ENCODE data around the gene HNRNPM.

The HNRNPM gene

DNA sequence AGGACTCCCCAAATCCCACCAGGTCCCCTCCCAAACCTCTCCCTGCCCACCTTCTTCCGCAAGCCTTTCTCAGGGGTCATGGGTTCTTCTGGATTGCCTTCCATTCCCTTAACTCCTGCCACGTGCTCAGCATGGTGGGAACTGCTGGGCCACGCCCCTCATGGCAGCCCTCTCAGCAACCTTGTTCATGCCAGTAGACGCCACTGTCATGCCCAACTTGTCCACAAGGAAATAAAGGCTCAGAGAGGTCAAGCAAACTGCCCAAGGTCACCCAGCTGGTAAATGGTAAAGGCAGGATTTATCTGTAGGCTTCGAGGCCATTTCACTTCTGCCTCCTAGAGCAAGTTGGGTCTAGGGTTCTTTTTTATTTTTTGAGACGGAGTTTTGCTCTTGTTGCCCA lies 46.8 kb downstream of the HNRNPM start:
- Histone ChIP-seq H3K4me1 (ENCODE audit: control insufficient read depth, insufficient read depth, low read length, poor library complexity, severe bottlenecking) (peaks cover 14% of the 10 kb centered on the region), H3K4me3 (ENCODE audit: insufficient read depth, low read depth, low read length, poor library complexity, severe bottlenecking) (no peak overlapping the region), H3K9me3 (ENCODE audit: control insufficient read depth, low read length) (no peaks in the 10 kb centered on the region), H3K27me3 (replicated peaks; ENCODE audit: control insufficient read depth, insufficient read depth, low read length, poor library complexity, severe bottlenecking) (no peaks in the 10 kb centered on the region), H3K27ac (ENCODE audit: insufficient read depth, low read length, poor library complexity, severe bottlenecking) (no peak overlapping the region), H3K36me3 (ENCODE audit: control insufficient read depth, insufficient read depth, low read length) (peaks cover 26% of the 10 kb centered on the region)
- no peak for DNase-seq

DNA sequence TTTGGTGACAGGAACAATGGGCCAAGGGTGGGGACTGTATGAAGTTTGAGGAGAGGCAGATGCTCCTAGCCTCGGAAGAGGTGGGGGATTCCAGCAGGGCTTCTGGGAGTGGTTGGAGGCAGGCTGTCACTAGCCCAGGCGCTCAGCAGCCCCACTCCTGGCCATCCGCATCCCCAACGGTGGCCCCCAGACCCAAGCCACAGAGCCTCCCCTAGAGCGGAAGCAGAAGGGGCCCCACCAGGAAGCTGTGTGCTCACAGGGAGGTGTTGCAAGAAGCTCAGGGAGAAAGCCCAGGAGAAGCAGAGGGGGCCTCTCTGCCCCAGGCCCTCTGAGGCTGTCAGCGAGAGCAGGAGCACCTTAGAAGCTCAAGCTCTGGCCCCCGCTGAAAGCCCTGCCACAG lies 49.4 kb downstream of the HNRNPM start:
- H3K9me3 ChIP-seq (ENCODE audit: control insufficient read depth, low read length), result no peaks in the 10 kb centered on the region
- H3K4me3 ChIP-seq (ENCODE audit: insufficient read depth, low read depth, low read length, poor library complexity, severe bottlenecking), result no peak overlapping the region
- no peak for DNase-seq
- H3K27ac ChIP-seq (ENCODE audit: insufficient read depth, low read length, poor library complexity, severe bottlenecking), result no peak overlapping the region
- H3K36me3 ChIP-seq (ENCODE audit: control insufficient read depth, insufficient read depth, low read length), result peaks cover 4% of the 10 kb centered on the region
- peaks cover 4% of the 10 kb centered on the region for H3K4me1 ChIP-seq (ENCODE audit: control insufficient read depth, insufficient read depth, low read length, poor library complexity, severe bottlenecking)
- no peaks in the 10 kb centered on the region for H3K27me3 ChIP-seq (replicated peaks; ENCODE audit: control insufficient read depth, insufficient read depth, low read length, poor library complexity, severe bottlenecking)

DNA sequence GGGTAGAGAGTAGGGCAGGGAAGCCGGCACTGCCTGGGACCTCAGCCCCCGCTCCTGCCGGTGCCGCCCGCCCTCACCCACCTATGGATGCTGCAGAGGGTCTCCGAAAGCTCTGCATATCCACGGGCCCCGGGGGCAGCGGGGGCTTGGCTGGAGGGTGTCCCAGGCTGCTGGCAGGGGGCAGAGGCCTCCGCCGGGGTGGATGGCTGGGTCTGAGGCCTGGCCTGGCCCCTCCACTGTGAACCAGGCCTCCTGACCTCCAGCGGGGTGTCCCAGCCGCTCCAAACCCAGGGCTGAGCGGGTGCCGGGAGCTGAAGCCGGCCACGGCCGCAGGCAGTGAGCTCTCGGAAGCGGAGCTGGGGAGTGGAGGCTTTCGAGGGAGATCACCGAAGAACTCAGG lies 53.5 kb downstream of the HNRNPM start:
- DNase-seq, result no peak
- H3K4me3 ChIP-seq (ENCODE audit: insufficient read depth, low read depth, low read length, poor library complexity, severe bottlenecking), result no peak overlapping the region
- peaks cover 7% of the 10 kb centered on the region for H3K4me1 ChIP-seq (ENCODE audit: control insufficient read depth, insufficient read depth, low read length, poor library complexity, severe bottlenecking)
- no peaks in the 10 kb centered on the region for H3K27me3 ChIP-seq (replicated peaks; ENCODE audit: control insufficient read depth, insufficient read depth, low read length, poor library complexity, severe bottlenecking)
- H3K36me3 ChIP-seq (ENCODE audit: control insufficient read depth, insufficient read depth, low read length), result no peaks in the 10 kb centered on the region
- no peak overlapping the region for H3K27ac ChIP-seq (ENCODE audit: insufficient read depth, low read length, poor library complexity, severe bottlenecking)
- no peaks in the 10 kb centered on the region for H3K9me3 ChIP-seq (ENCODE audit: control insufficient read depth, low read length)

DNA sequence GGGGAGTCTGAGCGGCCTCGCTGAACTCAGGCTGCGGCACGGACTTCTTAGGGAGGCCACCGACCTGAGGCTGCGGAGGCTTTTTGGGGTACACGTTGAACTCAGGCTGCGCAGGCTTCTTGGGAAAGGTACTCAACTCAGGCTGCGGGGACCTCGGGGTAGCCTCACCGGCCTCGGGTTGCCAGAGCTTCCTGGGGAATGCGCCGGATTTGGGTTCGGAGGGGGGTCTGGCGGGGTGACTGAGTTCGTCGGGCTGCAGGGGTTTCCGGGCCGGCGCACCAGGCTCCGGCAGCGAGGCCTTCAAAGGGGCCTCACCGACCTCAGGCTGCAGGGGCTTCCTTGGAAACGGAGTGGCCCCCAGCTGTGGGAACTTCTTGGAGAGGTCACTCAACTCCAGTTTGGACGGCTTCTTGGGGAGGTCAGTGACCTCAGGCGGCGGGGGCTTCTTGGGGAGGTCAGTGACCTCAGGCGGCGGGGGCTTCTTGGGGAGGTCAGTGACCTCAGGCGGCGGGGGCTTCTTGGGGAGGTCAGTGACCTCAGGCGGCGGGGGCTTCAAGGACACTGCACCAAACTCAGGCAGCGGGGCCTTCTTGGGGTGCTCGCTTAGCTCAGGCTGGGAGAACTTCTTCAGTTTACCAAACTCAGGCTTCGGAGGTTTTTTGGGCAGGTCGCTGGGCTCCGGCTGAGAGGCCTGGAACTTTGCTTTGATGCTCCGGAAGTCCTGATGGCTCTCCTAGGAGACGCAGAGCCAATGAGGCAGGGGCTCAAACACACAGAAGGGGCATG lies 54.5 kb downstream of the HNRNPM start:
- no peak overlapping the region for H3K4me3 ChIP-seq (ENCODE audit: insufficient read depth, low read depth, low read length, poor library complexity, severe bottlenecking)
- DNase-seq, result no peak
- no peaks in the 10 kb centered on the region for H3K27me3 ChIP-seq (replicated peaks; ENCODE audit: control insufficient read depth, insufficient read depth, low read length, poor library complexity, severe bottlenecking)
- H3K27ac ChIP-seq (ENCODE audit: insufficient read depth, low read length, poor library complexity, severe bottlenecking), result no peak overlapping the region
- H3K9me3 ChIP-seq (ENCODE audit: control insufficient read depth, low read length), result no peaks in the 10 kb centered on the region
- H3K4me1 ChIP-seq (ENCODE audit: control insufficient read depth, insufficient read depth, low read length, poor library complexity, severe bottlenecking), result peaks cover 5% of the 10 kb centered on the region
- no peaks in the 10 kb centered on the region for H3K36me3 ChIP-seq (ENCODE audit: control insufficient read depth, insufficient read depth, low read length)

DNA sequence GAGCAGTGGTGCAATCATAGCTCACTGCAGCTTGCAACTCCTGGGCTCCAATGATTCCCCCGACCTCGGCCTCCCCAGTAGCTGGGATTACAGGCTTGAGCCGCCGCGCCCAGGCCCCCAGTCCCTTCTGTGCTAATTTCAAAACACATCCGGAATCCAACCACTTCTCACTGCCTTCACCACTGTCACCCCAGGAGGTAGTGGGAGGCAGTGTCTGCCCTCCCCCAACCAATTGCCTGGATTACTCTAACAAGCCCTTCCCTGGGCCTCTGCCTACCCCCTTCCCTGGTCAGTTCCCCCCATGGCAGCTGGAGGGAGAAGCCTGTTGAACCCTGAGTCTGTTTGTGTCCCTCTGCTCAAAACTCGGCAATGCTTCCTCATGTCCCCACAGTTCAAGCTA lies 55.4 kb downstream of the HNRNPM start:
- H3K9me3 ChIP-seq (ENCODE audit: control insufficient read depth, low read length), result no peaks in the 10 kb centered on the region
- no peak overlapping the region for H3K4me3 ChIP-seq (ENCODE audit: insufficient read depth, low read depth, low read length, poor library complexity, severe bottlenecking)
- no peaks in the 10 kb centered on the region for H3K27me3 ChIP-seq (replicated peaks; ENCODE audit: control insufficient read depth, insufficient read depth, low read length, poor library complexity, severe bottlenecking)
- no peak overlapping the region for H3K27ac ChIP-seq (ENCODE audit: insufficient read depth, low read length, poor library complexity, severe bottlenecking)
- DNase-seq, result no peak
- peaks cover 3% of the 10 kb centered on the region for H3K4me1 ChIP-seq (ENCODE audit: control insufficient read depth, insufficient read depth, low read length, poor library complexity, severe bottlenecking)
- no peaks in the 10 kb centered on the region for H3K36me3 ChIP-seq (ENCODE audit: control insufficient read depth, insufficient read depth, low read length)

DNA sequence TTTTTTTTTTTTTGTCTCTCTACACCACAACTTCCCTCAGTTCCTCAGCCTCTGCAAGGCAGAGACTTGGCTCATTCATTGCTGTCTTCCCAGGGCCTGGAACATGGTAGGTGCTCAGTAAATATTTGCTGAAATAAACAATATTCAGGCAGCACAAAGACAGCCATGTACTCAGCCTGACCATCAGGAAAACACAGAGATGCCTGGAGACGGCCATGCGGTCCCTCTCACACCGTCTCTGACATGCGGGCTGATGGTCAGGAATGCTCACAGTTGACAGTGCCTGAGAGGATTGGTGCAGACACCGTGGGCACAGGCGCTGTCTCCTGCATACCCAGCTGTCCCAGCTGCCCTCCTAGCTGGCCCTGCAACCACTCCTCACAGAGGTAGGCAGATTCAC lies 56.7 kb downstream of the HNRNPM start:
- no peak for DNase-seq
- Histone ChIP-seq H3K4me3 (ENCODE audit: insufficient read depth, low read depth, low read length, poor library complexity, severe bottlenecking) (no peak overlapping the region), H3K9me3 (ENCODE audit: control insufficient read depth, low read length) (no peaks in the 10 kb centered on the region), H3K4me1 (ENCODE audit: control insufficient read depth, insufficient read depth, low read length, poor library complexity, severe bottlenecking) (peaks cover 3% of the 10 kb centered on the region), H3K27me3 (replicated peaks; ENCODE audit: control insufficient read depth, insufficient read depth, low read length, poor library complexity, severe bottlenecking) (no peaks in the 10 kb centered on the region), H3K27ac (ENCODE audit: insufficient read depth, low read length, poor library complexity, severe bottlenecking) (no peak overlapping the region), H3K36me3 (ENCODE audit: control insufficient read depth, insufficient read depth, low read length) (no peaks in the 10 kb centered on the region)

DNA sequence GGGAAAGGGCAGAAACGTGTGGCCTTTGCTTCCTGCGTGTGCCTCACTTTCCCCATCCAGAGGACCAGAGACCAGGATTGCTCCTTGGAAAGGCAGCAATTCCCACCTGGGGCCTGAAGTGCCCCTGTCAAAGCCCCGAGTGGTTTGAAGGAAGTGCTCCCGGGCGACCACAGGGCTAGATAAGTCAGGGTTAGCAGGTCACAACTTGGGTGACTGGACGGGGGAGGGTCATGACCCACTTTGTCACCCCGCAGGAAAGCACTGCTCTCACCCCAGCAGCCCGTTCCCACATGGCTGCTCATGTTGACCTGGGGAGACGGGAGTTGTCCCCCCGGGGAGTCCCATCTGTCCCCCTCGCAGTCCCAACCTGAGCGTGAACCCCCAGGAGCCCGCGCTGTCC lies 57.2 kb downstream of the HNRNPM start:
- DNase-seq, result no peak
- Histone ChIP-seq H3K4me3 (ENCODE audit: insufficient read depth, low read depth, low read length, poor library complexity, severe bottlenecking) (no peak overlapping the region), H3K27ac (ENCODE audit: insufficient read depth, low read length, poor library complexity, severe bottlenecking) (no peak overlapping the region), H3K27me3 (replicated peaks; ENCODE audit: control insufficient read depth, insufficient read depth, low read length, poor library complexity, severe bottlenecking) (no peaks in the 10 kb centered on the region), H3K9me3 (ENCODE audit: control insufficient read depth, low read length) (no peaks in the 10 kb centered on the region), H3K4me1 (ENCODE audit: control insufficient read depth, insufficient read depth, low read length, poor library complexity, severe bottlenecking) (peaks cover 3% of the 10 kb centered on the region), H3K36me3 (ENCODE audit: control insufficient read depth, insufficient read depth, low read length) (no peaks in the 10 kb centered on the region)

DNA sequence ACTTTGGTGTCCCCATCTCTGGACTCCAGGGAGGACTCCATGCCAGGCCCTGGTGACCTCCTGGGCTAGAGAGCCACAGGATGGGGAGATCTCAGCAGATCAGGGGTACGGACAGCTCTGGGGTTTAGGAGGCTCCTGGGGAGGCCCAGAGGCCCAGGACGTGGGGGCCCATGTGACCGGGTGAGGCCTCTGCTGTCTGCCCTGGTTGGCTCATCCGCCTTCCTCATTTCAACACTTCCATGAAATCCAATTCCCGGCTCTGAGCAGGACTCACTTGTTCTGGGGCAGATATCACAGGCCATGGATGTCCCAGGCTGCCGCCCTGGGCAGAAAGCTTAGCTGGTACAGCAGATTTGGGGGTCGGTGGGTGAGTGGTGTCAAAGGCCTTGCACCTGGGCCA lies 58.7 kb downstream of the HNRNPM start:
- no peaks in the 10 kb centered on the region for H3K27me3 ChIP-seq (replicated peaks; ENCODE audit: control insufficient read depth, insufficient read depth, low read length, poor library complexity, severe bottlenecking)
- H3K27ac ChIP-seq (ENCODE audit: insufficient read depth, low read length, poor library complexity, severe bottlenecking), result no peak overlapping the region

DNA sequence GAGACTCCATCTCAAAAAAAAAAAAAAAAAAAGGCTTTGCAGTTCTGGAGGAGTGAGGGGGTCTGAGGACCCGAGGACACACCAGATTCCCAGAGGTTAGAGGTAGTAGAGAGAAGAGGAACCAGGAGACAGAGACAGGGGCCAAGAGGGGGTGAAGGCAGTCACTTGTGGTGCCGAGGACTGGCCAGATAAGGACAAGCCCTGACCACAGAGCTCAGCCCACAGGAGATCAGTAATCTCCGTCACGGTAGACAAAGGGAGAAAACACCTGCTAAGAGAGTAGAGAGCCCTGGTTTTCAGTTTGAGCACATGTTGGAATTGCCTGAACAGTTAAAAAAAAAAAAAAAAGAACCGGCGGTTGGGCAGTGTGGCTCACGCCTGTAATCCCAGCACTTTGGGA lies 59.4 kb downstream of the HNRNPM start:
- peaks cover 3% of the 10 kb centered on the region for H3K4me1 ChIP-seq (ENCODE audit: control insufficient read depth, insufficient read depth, low read length, poor library complexity, severe bottlenecking)
- no peaks in the 10 kb centered on the region for H3K9me3 ChIP-seq (ENCODE audit: control insufficient read depth, low read length)
- no peak for DNase-seq
- no peak overlapping the region for H3K4me3 ChIP-seq (ENCODE audit: insufficient read depth, low read depth, low read length, poor library complexity, severe bottlenecking)
- H3K27ac ChIP-seq (ENCODE audit: insufficient read depth, low read length, poor library complexity, severe bottlenecking), result no peak overlapping the region
- no peaks in the 10 kb centered on the region for H3K27me3 ChIP-seq (replicated peaks; ENCODE audit: control insufficient read depth, insufficient read depth, low read length, poor library complexity, severe bottlenecking)
- no peaks in the 10 kb centered on the region for H3K36me3 ChIP-seq (ENCODE audit: control insufficient read depth, insufficient read depth, low read length)

More for the DNA sequence above, 58.7 kb downstream of the HNRNPM start:
- Histone ChIP-seq H3K4me3 (ENCODE audit: insufficient read depth, low read depth, low read length, poor library complexity, severe bottlenecking) (no peak overlapping the region), H3K4me1 (ENCODE audit: control insufficient read depth, insufficient read depth, low read length, poor library complexity, severe bottlenecking) (peaks cover 3% of the 10 kb centered on the region), H3K9me3 (ENCODE audit: control insufficient read depth, low read length) (no peaks in the 10 kb centered on the region), H3K36me3 (ENCODE audit: control insufficient read depth, insufficient read depth, low read length) (no peaks in the 10 kb centered on the region)
- DNase-seq, result no peak

DNA sequence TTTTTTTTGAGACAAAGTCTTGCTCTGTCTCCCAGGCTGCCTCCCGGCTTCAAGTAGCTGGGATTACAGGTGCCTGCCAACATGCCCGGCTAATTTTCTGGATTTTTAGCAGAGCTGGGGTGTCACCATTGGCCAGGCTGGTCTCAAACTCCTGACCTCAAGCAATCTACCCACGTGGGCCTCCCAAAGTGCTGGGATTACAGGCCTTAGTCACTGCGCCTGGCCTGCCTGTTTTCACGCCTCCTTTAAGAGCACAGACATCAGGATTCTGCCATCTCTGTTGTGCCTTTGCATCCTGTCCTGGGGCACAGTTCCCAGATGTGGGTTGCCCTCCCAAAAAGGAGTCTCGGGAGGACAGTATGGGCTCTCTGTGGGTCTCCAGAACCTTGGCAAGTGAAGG lies 60.1 kb downstream of the HNRNPM start:
- H3K36me3 ChIP-seq (ENCODE audit: control insufficient read depth, insufficient read depth, low read length), result no peaks in the 10 kb centered on the region
- DNase-seq, result no peak
- H3K27me3 ChIP-seq (replicated peaks; ENCODE audit: control insufficient read depth, insufficient read depth, low read length, poor library complexity, severe bottlenecking), result no peaks in the 10 kb centered on the region
- H3K9me3 ChIP-seq (ENCODE audit: control insufficient read depth, low read length), result no peaks in the 10 kb centered on the region
- H3K27ac ChIP-seq (ENCODE audit: insufficient read depth, low read length, poor library complexity, severe bottlenecking), result no peak overlapping the region
- H3K4me3 ChIP-seq (ENCODE audit: insufficient read depth, low read depth, low read length, poor library complexity, severe bottlenecking), result no peak overlapping the region
- peaks cover 3% of the 10 kb centered on the region for H3K4me1 ChIP-seq (ENCODE audit: control insufficient read depth, insufficient read depth, low read length, poor library complexity, severe bottlenecking)

Data from effector memory CD4-positive, alpha-beta T cell (primary cell).